HTERT RPE-1 (cell line): Measurements from ENCODE around the gene SWAP70.

Experiments used
- in situ Hi-C: fragments of 300-500 bp; cut with MboI; formaldehyde crosslinking; loops from 4 replicates; pipeline ENCODE4 v1.14.3; 2020; ENCODE audit warnings: low sequenced_read_pairs

The SWAP70 gene

DNA sequence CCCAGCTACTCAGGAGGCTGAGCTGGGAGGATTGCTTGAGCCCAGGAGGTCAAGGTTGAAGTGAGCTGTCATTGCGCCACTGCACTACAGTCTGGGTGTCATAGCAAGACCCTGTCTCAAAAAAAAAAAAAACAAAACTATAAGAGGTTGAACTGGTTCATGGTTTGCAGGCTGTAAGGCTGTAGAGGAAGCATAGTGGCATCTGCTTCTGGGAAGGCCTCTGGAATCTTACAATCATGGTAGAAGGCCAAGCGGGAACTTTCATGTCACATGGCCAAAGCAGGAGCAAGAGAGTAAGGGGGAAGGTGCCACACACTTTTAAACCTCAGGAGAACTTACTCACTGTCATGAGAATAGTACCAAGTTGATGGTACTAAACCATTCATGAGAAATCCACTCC is 109.6 kb downstream of the SWAP70 start:
- in situ Hi-C loops = no loop called here

DNA sequence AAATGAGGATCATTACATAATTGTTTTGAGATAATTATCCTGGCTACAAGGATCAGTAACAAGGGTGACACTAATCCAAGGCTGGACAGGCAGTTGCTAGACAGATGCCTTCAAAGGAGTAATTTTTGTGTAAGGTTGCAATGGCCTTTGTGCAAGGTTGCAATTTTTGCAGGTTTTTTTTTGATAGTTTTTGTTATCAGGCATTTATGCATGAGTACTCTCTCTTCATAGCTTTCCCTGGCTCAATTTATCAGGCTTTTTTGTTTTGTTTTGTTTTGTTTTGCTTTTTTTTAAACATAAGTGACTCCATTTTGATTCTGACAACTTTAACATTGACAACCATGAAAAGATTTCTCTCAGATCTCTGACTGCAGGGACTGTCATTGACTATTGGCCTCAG is 110.2 kb downstream of the SWAP70 start:
- in situ Hi-C loops = no loop called here

DNA sequence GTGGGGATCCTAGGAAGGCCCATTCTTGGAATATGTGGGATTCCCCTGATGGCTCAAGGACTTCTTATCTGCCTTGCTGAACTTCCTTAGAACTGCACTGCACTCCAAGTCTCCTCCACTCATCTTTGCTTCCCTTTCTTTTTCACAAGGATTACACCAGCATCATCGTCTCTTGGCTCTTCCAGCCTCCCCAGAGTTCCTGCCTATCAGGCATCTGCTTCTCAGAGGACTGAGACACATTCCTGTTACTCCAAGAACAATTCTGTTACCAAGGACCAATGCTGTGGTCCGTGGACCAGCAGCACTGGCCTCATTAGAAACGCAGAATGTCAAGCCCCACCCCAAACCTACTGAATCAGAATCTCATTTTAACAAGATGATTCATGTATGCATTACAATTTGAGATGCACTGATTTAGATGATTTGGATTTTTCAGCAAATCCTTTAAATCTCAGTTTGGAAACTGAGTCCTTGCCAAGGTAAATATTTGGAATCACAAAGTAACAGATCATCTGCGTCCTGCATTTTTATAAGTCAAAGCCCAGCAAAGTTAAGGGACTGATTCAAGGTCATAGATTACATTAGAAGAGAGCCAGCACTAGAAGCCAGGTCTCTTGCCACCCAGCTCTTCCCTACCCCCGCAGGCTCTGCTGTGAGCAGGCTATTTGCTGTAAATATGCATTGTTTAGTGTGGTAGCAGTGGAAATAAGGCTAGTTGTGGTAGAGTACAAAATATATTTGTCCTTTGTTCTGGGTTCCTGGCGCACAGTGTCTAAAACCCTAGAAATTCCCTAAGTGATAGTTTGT is 110.9 kb downstream of the SWAP70 start:
- in situ Hi-C loops = no loop called here

DNA sequence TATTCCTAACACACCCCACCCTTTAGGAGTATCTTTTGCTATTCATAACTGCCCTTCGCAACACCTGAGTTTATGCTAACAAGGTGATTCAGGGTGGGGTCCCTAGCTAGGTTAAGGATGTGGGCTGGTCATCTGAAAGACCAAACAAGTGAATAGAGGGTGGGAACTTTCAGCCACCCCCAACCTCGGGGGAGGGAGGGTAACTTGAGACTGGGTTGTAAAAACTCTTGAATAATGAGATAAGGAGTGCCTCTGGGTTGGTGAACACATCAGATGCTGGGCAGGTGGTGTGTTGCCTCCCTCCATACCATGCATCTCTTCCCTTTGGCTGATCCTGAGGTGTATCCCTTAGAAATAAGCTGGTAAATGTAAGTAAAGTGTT is 111.5 kb downstream of the SWAP70 start:
- in situ Hi-C loops = no loop called here

DNA sequence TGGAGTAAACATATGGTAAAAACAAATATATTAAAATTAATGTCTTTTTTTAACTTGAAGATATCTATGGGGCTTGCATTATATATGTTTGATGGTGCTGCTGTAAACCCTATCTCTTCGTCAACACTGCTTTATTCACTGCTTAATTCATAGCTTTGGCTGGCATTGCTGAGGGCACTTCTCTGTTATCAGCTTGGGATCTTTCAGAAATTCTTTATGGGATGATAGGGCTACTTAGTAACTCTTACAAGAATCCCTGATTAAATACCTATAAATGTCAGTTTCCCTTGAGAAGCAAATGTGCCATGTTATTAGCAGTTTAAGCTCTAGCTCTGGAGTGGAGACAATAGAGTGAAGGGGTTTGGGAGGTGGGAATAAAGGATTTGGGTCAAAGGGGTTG is 112.3 kb downstream of the SWAP70 start:
- in situ Hi-C loops = no loop called here

DNA sequence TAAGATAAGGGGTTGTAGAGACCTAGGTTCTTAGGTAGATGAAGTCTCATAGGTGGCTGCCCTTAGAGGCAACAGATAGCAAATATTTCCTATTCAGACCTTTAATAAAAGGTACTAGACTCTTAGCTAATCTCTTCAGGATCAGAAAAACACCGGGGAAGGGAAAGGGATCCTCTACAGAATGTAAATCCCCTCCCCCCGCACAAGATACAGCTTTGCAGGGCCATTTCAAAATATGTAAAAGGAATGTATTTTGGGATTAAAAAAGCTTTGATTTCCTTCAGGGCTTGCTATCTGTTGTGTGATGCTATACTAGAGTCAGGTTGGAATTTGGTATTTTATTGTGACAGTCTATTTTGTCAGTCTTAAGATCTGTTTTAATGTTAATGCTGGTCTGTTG is 113.2 kb downstream of the SWAP70 start:
- in situ Hi-C loops = no loop called here

DNA sequence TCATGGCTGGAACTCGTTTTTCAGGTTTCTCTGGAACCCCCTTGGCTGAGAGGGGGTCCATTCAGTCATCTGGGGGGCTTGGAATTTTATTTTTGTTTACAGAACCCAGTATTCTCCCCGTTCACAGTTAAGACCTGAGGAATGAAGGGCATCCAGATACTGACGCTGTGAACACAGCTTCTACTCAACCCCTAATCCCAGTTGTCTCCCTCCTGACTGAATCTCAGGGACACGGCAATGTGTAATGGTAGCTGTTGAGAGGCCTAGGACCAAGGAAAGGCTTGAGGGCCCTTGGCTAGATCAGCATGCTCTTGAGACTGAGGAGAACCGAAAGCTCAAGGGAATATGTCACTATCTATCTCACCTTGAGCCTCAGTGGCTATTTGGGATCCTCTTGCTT is 113.6 kb downstream of the SWAP70 start:
- in situ Hi-C loops = no loop called here

DNA sequence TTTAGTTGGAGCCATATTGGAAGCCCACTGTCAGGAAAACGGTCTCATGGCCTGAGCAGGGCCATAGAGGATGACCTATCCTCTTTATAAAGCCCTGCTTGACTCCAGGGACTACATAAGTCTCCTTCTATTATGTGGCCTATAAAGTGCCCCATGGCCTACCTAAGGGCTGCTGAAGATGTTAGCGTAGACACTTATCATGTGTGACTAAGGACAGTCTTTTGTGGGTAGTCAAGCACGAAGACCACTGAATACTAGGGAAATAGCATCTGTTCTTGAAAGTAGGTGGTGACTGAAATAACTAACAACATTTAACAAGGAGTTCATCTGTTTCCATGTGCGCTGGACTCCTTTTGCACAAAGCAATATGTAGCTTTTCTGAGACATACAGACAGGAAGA is 117.1 kb downstream of the SWAP70 start:
- in situ Hi-C loops = no loop called here

DNA sequence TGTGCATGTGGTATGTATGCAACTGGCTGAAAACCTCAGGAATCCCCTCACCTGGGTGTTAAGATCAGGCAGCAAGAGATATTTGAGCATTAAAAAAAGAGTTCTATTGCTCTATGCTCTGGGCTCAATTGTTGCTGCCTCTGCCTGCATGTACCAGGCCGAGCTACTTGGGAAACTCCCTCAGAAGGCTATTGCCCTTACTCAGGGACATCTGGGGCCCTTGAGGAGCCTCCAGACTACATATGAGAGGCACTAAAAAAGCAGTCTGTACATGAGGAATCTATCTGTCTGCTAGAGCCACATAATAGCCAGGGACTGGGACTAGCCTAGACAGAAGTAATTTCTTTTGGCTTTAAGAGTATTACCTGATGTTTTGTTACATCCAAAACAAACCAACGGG is 120.1 kb downstream of the SWAP70 start:
- in situ Hi-C loops = no loop called here

DNA sequence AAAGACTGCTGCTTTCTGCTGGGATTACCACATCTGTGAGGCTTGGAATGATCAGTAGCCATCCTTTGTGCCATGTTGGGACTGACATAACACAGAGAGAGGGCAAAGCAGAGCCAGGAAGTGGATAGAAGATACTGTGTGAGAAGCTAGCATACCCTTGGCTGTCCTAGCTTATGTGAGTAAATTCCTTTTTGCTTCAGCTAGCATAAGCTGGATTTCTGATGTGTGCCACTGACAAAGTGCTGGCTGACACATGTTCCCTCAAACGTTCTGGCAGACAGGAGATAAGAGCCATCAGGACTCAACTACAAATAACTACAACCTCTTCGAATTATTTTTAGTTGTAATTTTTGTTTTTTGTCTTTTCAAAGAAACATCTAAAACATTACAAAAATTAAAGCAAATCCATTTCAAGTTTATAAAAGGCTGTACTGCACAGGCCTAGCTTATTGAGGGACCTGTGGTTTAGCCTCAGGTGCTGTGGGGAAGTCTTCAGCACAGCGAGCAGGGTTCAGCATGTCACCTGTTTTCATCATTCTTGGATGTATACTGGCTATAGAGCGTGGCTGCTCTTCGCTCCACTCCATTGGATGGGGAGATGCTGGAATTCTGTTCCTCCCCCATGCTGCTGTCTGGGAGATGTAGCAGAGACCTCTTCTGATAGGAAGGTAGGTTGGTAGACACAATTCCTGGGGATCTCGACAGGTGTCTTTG is 120.9 kb downstream of the SWAP70 start:
- in situ Hi-C loops = no loop called here

DNA sequence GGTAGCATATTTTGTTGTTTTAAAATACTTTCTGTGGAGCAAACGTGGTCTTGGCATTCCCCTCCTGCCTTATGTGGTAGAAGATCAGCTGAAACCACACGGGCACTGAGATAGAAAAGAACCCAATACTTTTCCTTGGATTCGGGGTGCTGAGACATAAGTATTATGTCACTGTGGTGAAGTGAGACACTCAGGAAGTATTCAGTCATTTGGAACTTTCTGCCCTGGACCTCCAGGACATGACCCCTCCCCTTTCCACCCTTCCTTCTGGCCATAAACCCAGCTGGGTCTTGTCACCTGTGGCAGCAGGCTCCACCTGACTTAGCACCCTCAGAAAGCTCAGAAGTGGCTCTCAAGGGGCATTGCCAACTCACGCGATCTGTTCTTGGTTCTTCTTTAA is 123.4 kb downstream of the SWAP70 start:
- in situ Hi-C loops = no loop called here

DNA sequence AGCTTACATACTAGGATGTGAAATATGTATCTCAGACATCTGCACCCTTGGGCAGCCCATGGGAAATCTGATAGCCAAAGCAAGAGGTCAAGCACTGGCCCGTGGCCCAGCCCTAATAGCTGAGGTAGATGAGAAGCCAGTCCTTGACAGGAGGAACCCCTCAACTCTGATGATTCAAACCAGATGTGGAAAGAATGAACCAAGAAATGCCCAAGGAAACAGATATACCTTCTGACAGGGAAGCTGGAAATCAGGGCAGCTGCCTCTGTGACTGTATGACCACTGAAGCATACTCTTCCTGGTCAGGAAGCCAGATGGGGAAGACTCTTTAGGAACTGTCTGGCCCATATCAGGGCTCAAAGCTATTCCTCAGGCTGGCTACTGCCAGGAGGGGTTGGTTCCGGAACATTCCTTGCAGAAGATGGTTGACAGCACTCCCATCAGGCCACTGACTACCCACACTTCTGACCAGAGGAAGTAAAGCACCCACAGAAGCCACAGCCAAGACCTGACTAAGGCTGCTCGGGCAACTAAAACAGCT is 124.2 kb downstream of the SWAP70 start:
- in situ Hi-C loops = no loop called here

DNA sequence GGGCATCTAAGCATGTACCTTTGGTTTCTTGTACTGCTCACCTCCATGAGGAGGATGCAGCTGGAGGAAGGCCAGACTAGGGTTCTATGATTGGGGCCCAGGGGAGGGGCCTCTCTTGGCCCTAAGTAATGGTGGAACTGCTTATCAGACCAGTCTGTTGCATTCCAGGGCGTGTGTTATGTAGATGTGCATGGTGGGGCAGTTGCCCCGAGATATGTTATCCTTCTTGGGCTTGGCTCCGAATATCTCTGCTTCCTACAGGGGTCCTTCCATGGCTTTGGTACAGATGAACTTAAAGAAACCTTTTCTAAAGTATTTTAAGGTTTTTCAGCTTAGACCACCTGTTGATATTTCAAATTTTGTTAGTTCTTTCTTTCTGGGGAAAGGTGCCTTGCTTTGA is 126.0 kb downstream of the SWAP70 start:
- in situ Hi-C loops = no loop called here

DNA sequence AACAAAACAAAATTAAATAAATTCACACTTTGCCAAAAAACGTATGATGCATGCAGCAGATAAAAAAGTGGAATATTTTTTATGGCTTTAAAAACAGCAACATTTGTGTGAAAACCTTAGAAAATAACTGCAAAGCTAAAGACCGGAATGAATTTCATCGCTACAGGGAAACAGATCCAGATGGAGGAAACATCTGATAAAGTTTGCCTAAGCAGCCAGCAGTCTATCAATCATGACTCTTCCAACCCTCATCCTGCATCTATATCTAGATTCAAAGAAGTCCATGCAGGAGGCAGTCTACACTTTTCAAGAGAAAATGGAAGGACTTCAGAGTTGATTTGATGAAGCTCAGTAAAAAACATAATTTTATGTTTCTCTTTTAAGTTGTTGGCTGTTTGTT is 126.8 kb downstream of the SWAP70 start:
- in situ Hi-C loops = no loop called here

DNA sequence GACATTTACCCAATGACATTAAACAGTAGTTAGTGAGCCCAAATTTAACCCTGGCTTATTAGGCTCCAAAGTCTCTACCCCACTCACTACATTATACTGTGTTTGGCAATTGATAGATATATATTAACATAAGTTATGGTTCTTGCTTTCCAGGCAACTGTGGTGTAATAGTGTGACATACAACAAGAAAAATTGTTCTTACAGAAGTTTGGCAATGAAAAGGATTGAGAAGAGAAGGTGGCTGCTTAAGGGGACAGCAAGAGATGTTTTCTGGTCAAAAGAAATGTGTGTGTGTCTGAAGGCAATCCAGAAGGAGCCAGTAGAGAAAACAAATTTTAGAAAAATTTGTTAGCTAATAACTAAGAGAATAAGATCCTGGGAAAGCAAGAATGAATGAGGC is 132.4 kb downstream of the SWAP70 start:
- in situ Hi-C loops = no loop called here

DNA sequence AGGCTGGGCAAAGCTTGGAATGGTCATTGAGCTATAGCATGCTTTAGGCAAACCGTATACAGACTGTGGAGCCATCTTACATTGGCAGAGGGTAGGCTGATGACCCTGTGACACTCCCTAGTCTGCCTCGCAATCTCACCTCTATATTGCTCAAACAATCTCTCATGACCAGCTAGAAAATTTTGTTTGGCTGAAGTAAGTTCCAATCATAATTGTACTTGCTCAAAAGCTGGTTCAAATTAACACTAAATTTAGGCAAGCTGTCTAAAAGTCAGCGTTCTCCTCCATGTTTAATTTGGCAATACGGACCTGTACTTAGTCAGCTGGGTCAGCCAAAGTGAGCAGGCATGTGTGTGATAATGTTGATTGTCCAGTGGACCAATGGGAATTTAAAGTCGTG is 133.0 kb downstream of the SWAP70 start:
- in situ Hi-C loops = no loop called here

DNA sequence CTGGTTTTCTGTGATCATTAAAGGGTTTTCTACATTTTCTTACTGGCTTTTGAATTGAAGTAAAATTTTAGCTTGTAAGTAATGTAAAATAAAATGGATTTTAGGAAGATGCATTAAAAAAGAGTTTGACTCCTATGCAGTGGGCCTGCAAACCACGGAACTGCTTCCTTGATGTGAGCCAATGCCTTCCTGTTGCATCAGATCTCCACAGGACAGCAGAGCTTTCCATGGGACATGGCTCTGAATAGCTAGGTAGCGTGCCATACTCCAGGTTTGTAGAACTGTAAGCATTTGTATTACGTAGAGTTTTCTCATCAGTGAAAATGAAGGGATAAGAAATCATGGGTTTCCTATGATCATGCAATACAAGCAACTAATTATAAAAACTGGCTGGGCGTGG is 133.4 kb downstream of the SWAP70 start:
- in situ Hi-C loops = no loop called here

DNA sequence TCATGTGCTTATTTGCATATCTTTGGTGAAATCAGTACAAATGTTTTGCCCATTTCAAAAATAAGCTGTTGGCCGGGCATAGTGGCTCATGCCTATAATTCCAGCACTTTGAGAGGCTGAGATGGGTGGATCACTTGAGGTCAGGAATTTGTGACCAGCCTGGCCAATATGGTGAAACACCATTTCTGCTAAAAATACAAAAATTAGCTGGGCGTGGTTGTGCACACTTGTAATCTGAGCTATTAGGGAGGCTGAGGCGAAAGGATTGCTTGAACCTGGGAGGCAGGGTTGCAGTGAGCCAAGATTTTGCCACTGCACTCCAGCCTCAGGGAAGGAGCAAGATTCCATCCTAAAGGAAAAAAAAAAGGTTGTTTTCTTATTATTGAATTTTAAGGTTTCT is 136.0 kb downstream of the SWAP70 start:
- in situ Hi-C loops = no loop called here

DNA sequence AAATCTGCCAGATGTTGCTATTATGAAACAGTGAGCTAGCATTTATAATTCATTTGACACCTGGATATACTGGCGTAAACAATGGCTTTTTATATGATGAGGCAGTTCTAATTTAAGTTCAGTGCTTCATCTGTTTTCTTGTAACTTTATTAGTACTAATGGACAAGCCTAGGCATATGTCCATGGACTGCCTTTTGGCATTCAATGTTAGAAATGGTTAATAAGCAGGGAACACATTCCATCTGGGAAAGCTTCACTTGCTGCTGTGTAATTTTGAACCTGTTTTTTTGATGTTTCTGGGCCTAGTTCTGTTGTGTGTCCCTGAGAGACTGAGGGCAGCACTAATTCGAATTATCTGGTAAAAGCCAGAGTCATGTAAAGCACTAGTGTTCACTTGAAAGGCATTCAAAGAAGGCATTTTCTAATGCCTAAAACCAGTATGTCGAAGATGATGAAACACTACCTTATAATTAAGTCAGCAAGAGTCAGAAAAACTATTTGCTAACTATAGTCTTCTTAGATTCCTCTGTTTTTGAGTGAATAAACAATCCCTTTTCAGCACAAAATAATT is 138.5 kb downstream of the SWAP70 start:
- in situ Hi-C loops = no loop called here
